Pulmonary artery endothelial cell (primary cell): Measurements from ENCODE around the gene HES6. TPM values are rescaled to one million over a fixed set of nuclear protein-coding genes. Genes with fewer than 3 reads are reported as not detected.

Experiments
- DNase-seq: peaks from one replicate; pipeline ENCODE4 v3.0.0-alpha.2; 2011; ENCODE audit warnings: low read depth, low spot score
- total RNA-seq: library from RNA; depleted of rRNA; stranded (reverse); fragments of >200 nt; gene quantifications from 2 replicates; pipeline ENCODE4 v1.2.3, GENCODE V29; 2014

Gene HES6
- total RNA-seq, 1 donor from 2014 or later = 6.6 TPM

DNA sequence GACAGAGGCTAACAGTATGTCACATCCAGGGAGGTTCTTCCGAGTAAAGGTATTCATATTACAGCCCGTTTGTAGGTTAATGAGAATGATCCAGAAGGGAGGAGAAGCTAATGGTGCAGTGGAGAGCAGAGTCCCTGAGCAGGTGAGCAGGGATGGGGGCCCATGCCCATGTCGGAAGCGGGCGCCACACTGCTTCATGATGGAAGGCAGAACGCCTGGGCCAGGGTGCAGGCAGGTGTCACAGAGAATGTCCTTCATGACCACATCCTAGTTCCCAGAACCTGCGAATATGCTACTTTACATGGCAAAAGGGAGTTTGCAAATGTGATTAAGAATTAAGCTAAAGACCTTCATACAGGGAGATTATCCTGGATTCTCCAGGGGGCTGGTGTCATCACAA, 4.0 kb downstream of the HES6 start:
- no peak for DNase-seq

DNA sequence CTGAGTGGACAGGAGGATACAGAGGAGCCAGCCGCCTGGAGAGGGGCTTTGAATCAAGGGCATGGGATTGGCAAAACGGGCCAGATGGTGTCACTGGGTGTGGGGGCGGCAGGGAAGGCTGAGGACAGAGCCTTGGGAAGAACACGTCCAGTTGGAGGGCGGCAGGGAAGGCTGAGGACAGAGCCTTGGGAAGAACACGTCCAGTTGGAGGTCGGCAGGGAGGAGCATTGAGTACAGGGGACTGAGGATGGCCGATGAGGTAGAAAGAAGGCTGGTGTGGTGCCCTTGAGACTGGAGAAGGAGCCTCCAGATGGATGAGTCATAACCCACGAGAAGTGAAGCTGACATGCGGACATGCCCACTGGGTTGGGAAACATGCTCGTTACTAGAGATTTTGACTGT, 4.5 kb downstream of the HES6 start:
- DNase-seq = no peak

DNA sequence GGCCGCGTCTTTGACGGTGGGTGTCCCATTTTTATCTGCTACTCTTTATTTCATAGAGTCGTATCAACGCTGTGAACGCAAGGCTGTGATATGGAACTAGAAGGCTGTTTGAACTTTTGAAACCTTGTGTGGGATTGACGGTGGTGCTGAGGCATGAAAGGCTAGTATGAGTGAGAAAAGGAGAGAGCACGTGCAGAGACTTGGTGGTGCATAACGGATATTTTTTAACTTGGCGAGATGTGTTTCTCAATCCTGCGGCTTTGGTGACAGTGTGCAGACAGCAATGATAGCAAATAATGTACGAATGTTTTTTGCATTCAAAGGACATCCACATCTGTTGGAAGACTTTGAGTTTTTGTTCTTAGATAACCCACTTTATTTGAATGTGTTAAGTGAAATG, 6.2 kb downstream of the HES6 start:
- DNase-seq = no peak

DNA sequence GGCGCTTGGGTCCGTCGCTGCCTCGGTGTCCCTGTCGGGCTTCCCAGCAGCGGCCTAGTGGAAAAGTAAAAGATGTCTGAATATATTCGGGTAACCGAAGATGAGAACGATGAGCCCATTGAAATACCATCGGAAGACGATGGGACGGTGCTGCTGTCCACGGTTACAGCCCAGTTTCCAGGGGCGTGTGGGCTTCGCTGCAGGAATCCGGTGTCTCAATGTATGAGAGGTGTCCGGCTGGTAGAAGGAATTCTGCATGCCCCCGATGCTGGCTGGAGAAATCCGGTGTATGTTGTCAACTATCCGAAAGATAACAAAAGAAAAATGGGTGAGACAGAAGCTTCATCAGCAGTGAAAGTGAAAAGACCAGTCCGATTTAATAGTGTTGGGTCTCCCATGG, 8.0 kb downstream of the HES6 start:
- no peak for DNase-seq

DNA sequence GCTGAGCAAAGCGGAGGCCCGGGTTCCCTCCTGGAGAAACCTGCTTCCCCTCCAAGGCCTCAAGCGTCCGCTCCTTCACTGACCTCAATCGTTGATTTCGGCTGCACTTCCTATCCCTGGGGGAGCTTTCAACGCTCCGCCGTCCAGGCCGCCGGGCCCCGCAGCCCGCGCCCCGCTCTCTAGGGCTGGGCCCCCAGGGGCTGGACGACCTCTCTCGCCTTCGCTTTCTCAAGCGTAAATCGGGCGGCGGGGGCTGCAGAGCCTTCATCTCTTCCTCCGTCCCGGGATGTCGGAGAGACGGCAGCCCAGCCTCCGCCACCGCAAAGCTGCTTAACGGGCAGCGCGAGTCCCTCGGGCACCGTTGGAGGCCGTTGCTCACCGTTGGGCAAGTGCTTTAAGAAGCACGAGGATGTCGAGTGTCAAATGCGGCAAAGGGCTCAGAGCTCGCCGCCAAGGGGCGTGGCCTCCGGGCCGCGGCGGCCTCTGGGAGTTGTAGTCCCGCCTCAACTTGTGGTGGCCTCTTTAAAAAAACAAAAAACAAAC, 8.5 kb downstream of the HES6 start:
- DNase-seq = no peak

DNA sequence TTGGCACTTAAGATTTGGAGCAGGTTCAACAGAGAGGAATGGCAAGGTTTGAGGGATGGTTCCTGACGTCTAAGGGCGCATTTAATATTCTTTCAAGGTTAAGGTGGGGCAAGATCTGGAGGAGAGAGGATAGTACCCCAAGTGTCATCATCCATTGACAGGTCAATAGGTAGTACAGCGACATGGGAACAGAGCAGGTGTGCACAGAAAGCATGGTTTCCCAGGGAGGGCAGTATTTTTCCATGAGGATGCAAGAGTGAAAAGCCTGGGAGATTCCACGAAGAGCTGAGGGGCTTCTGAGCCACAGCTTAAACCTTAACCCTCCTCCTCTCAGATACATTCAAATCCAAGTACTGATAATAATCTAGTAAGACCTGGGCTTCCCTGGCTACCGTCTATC, 9.1 kb downstream of the HES6 start:
- no peak for DNase-seq

DNA sequence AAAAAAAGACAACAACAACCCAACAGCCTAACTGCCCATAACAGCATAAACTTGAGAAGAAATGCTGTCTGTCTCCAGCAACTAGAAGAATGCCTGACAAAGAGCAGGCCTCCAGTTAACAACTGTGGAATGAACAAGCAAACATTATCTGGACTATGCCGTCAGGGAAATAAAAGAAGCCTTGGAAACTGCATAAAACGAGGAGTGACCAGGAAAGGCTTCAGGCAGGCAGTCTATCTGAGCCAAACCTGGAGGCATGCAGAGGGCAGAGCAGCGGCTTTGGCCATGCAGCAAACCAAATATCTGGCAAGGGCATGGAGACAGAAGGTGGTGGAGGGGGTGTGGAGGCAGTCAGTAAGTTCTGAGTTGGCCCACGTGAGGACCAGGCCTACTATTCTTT, 11.1 kb downstream of the HES6 start:
- DNase-seq = no peak

DNA sequence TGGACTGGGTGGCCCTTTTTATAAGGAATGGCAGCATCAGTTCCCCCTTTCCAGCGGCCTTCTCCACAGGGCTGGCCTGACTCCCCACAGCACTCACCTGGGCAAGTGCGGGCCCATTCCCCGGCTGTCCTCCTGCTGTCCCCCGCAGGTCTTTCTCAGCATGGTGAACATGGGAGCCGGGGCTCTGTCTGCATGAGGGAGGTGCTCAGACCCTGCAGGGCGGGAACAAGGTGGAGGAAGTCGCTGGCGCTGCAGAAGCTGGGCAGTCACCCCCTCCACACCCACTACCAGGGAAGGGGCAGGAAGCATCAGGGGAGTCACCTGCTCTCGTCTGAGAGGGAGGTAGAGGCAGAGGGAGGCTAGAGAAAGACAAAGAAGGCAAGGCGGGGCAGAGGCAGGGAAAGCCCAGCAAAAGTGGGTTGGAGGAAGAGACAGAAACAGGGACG, 12.2 kb downstream of the HES6 start:
- DNase-seq = no peak

DNA sequence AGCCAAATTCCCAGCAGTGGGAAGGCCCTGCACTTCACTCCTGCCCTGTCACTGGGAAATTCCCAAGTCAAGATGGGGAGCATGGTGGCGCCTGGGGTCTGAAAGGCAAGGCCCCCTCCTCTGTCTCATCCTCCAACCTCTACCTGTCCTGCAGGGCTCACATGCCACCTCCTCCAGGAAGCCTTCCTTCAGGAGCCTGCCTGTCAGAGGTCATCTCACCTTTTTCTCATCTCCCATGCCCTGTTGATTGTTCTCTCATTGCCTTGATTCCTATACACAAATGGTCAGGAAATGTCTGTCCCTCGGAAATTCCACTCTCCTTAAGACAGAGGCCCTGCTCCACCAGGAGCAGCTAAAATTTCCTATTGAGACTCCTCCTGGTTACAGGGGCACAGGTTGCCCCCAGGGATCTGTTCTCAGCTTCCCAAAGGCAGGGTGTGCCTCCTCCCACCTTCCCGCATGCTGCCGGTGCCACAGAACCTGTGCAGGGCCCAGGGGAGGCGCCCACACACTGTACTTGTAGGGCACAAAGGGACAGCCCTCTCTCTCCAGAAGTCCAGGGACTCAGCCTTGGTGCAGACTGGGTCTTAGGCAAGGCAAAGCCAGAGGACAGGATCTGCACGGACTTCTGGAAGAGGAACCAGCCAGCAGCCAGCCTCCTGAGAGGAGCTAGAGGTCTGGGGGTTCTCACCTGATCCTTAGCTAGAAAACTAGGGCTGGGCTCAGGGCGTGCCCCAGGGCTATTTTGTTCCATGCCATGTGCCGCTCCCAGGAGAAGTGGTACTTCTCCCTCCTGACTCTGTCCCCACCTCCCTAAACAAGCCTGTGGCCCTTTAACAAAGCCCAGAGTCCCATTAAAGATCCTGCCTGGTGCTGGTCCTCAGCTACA, 12.9 kb downstream of the HES6 start:
- no peak for DNase-seq

DNA sequence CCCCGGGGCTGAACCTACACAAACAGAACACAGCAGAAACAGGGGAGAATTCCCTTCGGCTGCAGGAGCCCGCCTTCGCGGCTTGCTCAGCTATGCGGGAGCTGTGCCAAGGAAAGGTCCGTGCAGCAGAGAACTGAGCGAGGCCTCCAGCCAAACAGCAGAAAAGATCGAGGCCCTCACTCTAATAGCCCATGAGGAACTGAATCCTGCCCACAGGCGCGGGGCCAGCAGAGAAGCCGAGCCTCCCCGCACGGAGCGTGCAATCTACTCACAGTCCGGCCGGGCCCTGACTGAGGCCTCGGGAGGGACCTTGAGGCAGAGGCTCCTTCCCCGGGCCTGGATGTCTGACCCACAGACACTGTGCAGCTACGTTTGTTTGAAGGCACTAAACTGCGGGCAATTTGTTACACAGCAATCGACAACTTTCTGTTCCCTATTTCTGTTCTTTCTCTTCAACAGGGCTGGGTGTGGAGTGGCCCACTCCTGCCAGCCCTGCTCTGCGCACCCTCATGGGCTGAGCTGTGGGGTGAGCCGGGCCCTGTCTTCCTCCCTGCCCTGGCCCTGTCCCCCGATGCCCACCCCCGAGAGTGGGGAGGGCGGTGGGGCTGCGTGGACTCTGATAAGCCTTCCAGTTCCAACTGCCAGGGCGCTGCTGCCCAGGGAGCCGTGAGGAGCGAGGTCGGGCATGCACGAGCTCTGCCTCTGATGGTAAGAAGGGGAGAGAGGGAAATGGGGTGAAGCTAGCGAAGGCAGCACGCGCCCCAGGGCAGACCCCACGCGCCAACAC, 13.7 kb downstream of the HES6 start:
- DNase-seq = no peak

DNA sequence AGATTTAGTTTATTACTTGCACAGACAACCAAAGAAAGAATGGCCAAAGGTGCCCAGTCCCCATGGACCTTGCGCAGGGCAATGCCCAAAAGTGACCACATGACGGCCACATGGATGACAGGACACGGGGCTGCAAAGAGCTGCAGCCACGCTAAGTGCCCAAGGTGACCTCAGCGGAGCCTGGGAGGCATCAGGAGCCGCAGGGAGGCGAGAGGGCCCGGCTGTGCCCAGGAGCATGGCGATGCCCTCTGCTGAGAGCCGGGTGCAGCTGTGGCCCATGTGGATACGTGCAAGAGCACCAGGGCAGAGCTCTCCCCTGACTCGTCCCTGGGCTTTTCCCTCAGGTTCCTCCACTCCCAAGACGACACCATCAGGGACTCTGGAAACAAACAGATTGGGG, 14.7 kb downstream of the HES6 start:
- DNase-seq = no peak

DNA sequence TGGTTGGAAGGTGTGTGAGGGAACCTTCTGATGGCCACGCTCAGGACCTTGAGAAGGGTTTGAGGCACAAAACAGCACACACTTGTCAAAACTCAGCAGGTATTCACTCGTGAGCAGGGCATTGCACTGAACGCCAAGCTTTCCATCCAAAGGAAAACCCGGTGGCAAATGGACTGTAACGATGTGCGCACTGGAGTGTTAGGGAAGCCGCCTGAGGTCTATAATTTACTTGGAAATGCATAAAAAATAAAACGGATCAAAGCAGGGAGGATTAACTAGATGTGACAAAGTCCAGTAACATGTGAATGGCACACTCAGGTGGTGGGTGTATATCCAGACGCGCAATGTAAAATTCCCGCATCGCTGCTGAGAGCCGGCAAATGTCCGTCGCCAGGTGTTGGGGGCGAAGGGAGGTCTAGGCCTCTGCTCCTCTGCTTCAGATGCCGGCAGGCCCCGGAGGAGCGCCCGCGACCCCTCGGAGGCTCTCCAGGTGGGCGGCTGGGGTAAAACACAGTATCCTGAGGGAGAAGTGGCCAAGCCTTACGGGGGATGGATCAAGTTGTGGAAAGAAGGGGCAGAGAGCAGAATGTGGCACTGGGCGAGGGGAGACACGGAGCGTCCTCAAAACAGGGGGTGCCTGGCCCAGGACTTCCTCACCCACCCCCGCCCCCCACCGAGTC, 15.3 kb downstream of the HES6 start:
- no peak for DNase-seq

DNA sequence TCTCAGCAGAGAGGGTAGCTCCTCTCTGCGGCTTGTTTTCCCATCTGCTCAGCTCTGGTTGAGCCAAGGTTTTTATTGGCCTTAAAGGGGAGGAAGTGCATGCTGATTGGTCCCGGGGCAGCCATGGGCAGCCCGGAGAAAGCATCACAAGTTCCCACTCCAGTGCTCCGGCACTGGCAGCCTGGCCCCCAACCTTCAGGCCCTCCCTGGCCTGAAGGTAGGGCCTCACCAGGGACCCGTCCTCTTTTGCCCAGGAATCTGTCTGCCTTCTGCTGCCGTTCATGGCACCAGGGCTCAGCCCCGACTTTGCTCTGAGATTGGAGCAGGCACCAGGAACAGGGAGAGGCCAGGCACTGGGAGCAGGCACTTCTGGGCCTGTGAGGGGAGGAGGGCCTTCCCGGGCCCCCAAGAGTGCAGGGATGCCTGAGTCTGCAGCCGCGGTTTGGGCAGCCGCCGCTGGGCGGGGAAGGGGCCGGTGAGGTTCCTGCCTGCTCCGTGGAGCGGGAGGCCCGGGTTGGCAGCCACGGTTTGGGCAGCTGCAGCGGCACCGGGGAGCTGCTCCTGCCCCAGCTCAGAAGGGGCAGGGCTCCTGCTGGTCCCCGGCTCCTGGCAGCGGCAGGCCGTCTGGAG, 18.8 kb downstream of the HES6 start:
- DNase-seq = no peak

DNA sequence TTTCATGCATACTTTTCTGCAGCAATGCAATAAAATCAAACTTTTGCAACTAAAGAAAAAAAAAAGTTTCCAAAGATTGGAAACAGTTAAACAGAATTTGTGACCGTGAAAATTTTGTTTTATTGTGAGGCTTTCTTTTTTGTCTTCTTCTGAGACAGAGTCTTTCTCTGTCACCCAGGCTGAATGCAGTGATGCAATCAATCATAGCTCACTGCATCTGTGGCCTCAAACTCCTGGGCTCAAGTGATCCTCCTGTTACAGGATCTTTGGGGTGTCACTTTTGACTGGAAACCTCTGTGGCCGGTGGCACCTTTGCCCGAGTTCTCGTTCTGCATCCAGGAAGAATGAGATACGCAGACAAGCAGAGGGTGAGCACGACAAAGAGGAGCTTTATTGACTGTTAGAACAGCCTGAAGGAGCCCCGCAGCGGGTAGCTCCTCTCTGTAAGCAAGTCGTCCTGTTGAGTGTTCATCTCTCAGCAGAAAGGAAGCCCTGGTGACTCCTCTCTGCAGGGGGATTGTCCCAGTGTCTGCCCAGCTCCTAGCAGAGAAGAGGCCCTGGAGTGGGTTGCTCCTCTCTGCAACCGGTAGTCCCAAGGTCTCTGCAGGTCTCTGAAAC, 19.5 kb downstream of the HES6 start:
- no peak for DNase-seq

DNA sequence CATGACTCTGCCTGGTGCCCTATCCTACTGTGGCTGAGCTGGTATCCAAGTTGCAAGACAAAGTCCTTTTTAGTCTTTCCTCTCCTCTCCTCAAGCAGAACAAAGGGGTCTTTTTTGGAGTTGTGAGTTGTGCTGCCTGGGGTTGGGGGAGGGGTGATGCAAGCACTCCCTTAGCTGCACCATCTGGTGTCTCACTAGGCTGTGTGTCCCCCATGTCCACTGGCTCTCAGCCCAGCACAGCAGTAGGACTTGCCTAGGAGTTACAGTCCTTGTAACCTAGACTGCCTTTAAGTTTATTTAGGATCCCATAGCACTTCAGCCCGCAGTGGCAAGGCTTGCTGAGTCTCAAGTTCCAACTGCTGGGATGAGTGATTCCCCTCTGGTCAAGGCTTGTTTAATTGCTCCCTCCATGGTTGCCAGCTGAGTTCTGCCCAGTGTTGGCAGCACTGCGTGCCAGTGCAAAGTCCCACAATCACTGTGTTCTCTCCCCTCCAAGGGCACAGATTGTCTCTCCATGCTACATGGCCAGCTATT, 23.1 kb downstream of the HES6 start:
- DNase-seq = no peak

DNA sequence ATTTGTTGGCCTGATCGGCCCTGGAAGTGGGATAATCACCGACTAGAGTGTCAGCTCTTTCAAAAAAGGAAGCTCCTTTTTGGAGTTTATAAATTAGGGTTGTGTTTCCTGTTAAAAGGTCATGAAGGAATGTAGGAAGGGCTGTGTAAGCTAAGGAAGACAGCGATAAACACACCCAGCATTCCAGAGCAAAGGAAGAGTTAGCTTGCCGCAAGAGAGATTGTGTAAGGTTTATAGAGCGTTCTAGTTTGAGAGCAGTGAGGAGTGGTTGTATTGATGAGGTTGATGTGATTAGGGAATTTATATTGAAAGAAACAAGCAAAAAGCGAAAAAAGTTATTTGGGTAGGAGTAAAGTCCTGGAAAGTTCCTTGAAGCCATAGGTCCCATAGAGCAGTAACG, 32.8 kb downstream of the HES6 start:
- DNase-seq = no peak

DNA sequence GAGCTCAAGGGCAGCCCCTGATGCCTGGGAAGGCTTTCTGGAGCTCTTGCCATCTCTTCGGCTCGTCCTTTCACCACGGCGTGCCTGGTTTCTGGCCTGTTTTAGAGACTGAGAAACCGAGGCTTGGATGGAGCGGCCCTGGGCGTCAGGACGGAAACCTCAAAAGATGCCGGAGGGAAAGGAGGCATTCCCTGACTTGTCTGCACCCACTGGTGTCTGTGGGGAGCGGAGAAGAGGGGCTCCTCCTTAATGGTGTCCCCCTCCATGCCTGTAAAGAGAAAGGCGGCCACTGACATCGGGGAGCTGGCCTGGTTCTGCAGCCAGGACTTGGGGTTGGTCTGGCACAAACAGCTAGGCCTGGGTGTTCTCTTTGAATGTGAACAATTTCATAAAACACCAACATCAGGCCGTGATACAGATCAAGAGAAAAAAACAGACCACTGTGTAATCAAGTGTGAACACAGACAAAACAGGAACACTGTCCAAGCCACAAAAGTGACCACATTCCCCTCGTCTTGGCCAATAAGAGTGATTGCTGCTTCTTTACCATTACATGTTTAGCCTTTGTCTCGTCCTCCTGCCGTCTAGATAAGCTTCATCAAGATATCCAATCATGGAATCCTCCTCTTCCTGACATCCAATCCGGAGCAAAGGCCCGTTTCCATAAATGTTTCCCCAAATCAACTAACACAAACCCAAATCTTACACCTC, 35.7 kb downstream of the HES6 start:
- DNase-seq = no peak

DNA sequence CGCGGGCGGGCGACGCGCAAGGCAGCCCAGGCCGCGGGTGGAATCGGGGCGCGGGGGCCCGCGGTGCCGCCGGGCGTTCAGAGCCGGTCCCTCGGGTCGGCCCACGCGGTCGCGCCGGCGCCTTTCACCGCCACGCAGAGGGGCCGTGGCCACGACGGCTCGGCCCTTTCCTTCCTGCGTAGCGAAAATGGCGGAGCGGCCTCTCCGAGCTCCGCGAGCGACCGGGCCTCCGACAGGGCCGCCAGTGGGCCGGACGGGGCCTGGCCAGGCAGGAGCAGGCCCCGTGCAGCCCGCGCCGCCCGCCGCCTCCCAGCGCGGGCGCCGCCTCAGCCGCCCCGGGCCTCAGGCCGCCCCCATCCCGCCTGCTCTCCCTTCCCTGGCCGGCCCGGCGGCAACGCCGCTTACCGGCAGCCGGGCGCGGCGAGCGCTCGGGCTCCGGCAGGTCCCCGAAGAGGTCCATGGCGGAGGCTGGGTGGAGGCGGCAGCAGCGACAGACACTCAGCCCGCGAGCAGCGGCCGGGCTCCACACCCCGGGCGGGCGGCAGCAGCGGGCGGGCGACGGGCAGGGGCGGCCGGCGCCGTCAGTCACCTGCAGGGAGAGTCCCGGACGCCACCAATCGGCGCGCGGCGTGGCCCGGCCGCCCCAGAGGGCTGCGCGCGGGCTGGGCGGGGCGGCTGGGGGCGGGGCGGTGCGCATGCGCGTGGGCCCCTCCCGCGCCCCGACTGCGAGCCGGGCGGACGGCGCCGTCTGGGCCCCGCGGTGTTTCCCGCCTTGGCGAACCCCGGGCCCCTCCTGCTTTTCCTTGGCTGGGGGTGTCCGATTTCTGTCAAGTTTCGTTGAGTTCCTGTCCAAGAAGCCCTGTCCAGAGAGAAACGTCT, 36.5 kb downstream of the HES6 start, which contains the start of gene ILKAP:
TSS of gene ILKAP (minus strand) at position 602 of the 879 bp plus-strand sequence. CDS start at position 460, 142 bp downstream.
- DNase-seq = no peak
